Immature natural killer cell (primary cell): ENCODE results near the gene IQSEC2. TPM values are rescaled to one million over a fixed set of nuclear protein-coding genes. Genes with fewer than 3 reads are reported as not detected.
A peak's percentile ranks its signal among the peaks of the same experiment; 100 is the strongest.

Experiments
- DNase-seq, 3 donors: peaks; one replicate each; pipeline ENCODE4 v3.0.0; 2022; ENCODE audit warnings: mixed read lengths in 1 of 3
- H3K27ac Mint-ChIP-seq, 6 donors: one replicate each; pipeline ENCODE4 v1.8.0; 2020; ENCODE audit warnings: mixed read lengths in 6 of 6, mild to moderate bottlenecking in 5 of 6, inconsistent platforms in 4 of 6, moderate library complexity in 3 of 6
- H3K27me3 Mint-ChIP-seq, 3 donors: one replicate each; pipeline ENCODE4 v1.8.0; 2020 to 2021; ENCODE audit warnings: low read depth in 3 of 3, mild to moderate bottlenecking in 3 of 3, mixed read lengths in 3 of 3, moderate library complexity in 3 of 3, inconsistent platforms in 1 of 3
- H3K36me3 Mint-ChIP-seq, 3 donors: one replicate each; pipeline ENCODE4 v1.8.0; 2020; ENCODE audit warnings: mixed read lengths in 3 of 3, inconsistent platforms in 2 of 3, mild to moderate bottlenecking in 2 of 3
- H3K4me1 Mint-ChIP-seq, 2 donors: one replicate each; pipeline ENCODE4 v1.8.0; 2020; ENCODE audit warnings: inconsistent platforms in 2 of 2, mild to moderate bottlenecking in 2 of 2, mixed read lengths in 2 of 2, moderate library complexity in 1 of 2
- H3K4me3 Mint-ChIP-seq, 5 donors: one replicate each; pipeline ENCODE4 v1.8.0; 2020; ENCODE audit warnings: mild to moderate bottlenecking in 5 of 5, mixed read lengths in 5 of 5, inconsistent platforms in 3 of 5, moderate library complexity in 3 of 5
- H3K9me3 Mint-ChIP-seq, 6 donors: one replicate each; pipeline ENCODE4 v1.8.0; 2020; ENCODE audit warnings: mild to moderate bottlenecking in 6 of 6, mixed read lengths in 6 of 6, inconsistent platforms in 4 of 6, moderate library complexity in 3 of 6
- polyA plus RNA-seq, 3 donors: library from polyadenylated mRNA; unstranded; fragments of 300-500 nt; fragmentation: Illumina TruSeq; gene quantifications; one replicate each; pipeline ENCODE4 v1.2.3, GENCODE V29; 2021

The IQSEC2 gene
- polyA plus RNA-seq, 3 donors from 2014 or later: 0.08 to 1.7 (median 0.21) TPM

DNA sequence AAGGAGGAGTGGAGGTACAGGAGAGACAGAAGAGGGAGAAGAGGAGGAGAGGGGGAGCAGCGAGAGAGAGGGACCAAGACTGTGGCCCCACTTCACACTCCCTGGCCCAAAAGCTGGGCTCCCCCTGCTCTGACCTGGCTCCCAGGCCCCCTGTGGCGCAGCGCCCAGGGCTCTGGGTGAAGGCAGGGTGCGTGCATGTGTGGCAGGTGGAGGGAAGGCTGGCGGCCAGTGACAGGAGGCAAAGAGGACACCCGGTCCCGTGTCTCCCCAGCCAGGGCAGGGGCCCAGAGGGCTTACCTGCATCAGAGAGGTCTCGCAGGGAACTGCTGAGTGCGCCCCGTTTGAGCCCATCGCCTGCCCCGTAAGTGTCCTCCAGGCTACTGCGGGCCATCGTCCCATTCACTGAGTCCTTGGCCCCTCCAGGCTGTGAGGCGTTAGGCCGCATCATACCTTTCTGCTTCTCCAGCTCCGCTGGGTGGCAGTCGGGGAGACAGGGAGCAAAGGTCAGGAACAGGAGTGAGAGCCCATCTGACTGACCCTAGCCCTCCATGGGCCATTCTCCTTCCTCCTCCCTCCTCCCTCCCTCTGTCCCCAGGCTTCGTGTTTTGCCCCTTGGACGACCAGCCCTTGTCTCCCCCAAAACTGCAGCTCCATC, 45.2 kb downstream of the IQSEC2 start:
- Mint-ChIP-seq H3K4me1 (no peaks in the 10 kb centered on the region), H3K27ac (no peak overlapping the region), H3K4me3 (no peak overlapping the region)

DNA sequence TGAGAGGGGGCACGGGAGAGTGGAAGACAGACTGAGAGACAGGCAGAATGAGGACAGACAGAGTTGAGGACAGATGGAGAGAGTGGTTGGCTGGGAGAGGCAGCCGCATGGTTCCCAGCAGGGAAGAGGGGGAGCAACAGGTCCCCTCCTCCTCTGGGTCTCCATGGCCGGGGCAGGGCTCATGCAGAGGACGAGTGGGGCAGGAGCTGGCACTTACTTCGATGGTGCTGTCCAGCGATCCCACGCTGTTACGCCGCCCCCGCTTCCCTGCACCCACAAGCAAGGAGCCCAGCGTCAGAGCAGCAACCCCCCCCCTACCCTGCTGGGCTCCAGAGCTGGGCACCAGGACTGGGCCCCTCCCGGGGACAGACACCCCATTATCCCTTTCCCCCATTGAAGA, 45.8 kb downstream of the IQSEC2 start:
- no peak for DNase-seq
- H3K36me3 Mint-ChIP-seq: no peaks in the 10 kb centered on the region
- H3K27me3 Mint-ChIP-seq: peaks cover 1 to 4% (median 3%) of the 10 kb centered on the region in 3 donors
- no peaks in the 10 kb centered on the region for H3K4me1 Mint-ChIP-seq
- H3K27ac Mint-ChIP-seq: no peak overlapping the region
- no peaks in the 10 kb centered on the region for H3K9me3 Mint-ChIP-seq
- H3K4me3 Mint-ChIP-seq: no peak overlapping the region

More for the DNA sequence above, 45.2 kb downstream of the IQSEC2 start:
- Mint-ChIP-seq H3K36me3 (no peaks in the 10 kb centered on the region), H3K27me3 (peaks cover 0 to 3% (median 1%) of the 10 kb centered on the region in 3 donors), H3K9me3 (no peaks in the 10 kb centered on the region)
- DNase-seq: no peak

GRCh38 chrX:53234484-53234883, 46.9 kb downstream of the IQSEC2 start:
- Mint-ChIP-seq H3K4me3 (no peak overlapping the region), H3K4me1 (no peaks in the 10 kb centered on the region), H3K9me3 (no peaks in the 10 kb centered on the region), H3K27ac (no peak overlapping the region), H3K36me3 (no peaks in the 10 kb centered on the region), H3K27me3 (peaks cover 1 to 6% (median 3%) of the 10 kb centered on the region in 3 donors)
- DNase-seq: no peak

- H3K36me3 Mint-ChIP-seq: no peaks in the 10 kb centered on the region
- H3K9me3 Mint-ChIP-seq: no peaks in the 10 kb centered on the region
- no peak for DNase-seq
- no peak overlapping the region for H3K4me3 Mint-ChIP-seq
- no peak overlapping the region for H3K27ac Mint-ChIP-seq
- peaks cover 1 to 7% (median 3%) of the 10 kb centered on the region in 3 donors for H3K27me3 Mint-ChIP-seq
- no peaks in the 10 kb centered on the region for H3K4me1 Mint-ChIP-seq
Measured at GRCh38 chrX:53233536-53233935, 47.8 kb downstream of the IQSEC2 start.

- Mint-ChIP-seq H3K9me3 (no peaks in the 10 kb centered on the region), H3K4me3 (no peak overlapping the region), H3K4me1 (peaks cover 10 to 12% of the 10 kb centered on the region in 2 donors), H3K27me3 (peaks cover 3 to 14% (median 8%) of the 10 kb centered on the region in 3 donors), H3K36me3 (peaks cover 0 to under 1% (median 0%) of the 10 kb centered on the region in 3 donors), H3K27ac (no peak overlapping the region)
- no peak for DNase-seq
Measured at GRCh38 chrX:53230116-53230515, 51.3 kb downstream of the IQSEC2 start.

- no peaks in the 10 kb centered on the region for H3K9me3 Mint-ChIP-seq
- H3K27me3 Mint-ChIP-seq: peaks cover 11 to 26% (median 12%) of the 10 kb centered on the region in 3 donors
- no peak for DNase-seq
- H3K4me1 Mint-ChIP-seq: peaks cover 35 to 40% of the 10 kb centered on the region in 2 donors
- peak overlapping the region in 1 of 5 donors; percentile 14 for H3K4me3 Mint-ChIP-seq
- peaks cover 0 to 8% (median 0%) of the 10 kb centered on the region in 3 donors for H3K36me3 Mint-ChIP-seq
- peak overlapping the region in 1 of 6 donors; percentile 27 for H3K27ac Mint-ChIP-seq
Measured at GRCh38 chrX:53227224-53227765, 54.1 kb downstream of the IQSEC2 start.

GRCh38 chrX:53224860-53225797, 56.3 kb downstream of the IQSEC2 start, which contains the start of gene KDM5C:
Gene KDM5C (minus strand): TSS chrX:53225207. CDS start chrX:53224889, 318 bp downstream.
- Mint-ChIP-seq H3K4me1 (peaks cover 54 to 61% of the 10 kb centered on the region in 2 donors), H3K9me3 (no peaks in the 10 kb centered on the region), H3K27me3 (peaks cover 11 to 22% (median 12%) of the 10 kb centered on the region in 3 donors)

DNA sequence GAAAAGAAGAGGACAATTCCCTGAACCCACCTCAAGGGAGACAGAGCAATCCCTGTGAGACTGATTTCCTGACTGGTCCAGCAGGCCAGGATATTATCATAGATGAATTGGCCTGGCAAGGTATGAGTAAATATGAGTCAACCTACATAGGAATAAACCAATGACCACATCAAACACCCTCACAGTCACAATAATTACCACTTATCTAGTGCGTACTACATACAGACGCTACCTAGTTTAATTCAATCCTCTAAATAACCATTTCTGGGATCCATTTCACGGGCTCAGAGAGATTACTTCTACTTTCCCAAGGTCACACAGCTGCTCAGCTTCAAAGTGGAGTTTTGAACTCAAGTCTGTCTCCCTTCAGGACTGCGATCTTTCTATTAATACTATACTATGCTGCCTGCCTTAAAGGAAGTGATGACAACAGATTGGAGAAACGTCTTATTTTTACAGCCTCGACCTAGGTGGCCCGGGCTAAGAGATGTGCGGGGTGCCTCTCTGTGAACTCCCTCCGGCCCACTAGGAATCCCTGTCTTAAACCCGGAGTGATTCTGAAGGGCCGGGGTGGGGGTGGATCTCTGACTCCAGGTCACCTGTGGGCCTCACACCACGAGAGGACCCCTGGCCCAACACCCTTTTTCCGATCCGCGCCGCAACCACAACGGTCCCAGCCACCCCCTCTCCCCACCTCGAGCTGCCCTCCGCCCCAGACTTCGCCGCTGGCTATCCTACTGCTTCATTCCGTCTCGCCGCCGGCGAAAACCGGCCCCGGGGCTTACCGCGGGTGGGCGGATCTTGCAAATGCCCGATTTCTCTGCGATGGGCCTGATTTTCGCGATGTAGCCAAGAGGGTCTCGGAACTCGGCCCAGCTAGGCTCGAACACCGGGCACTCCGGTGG, 57.2 kb downstream of the IQSEC2 start:
- peaks cover 56 to 67% of the 10 kb centered on the region in 2 donors for H3K4me1 Mint-ChIP-seq

More at GRCh38 chrX:53224860-53225797, 56.3 kb downstream of the IQSEC2 start, which contains the start of gene KDM5C:
- Mint-ChIP-seq H3K36me3 (peaks cover 0 to 8% (median 0%) of the 10 kb centered on the region in 3 donors), H3K27ac (peak within 1 kb of the TSS; percentile 98 to 100 (median 99)), H3K4me3 (peak within 1 kb of the TSS; percentile 96 to 99 (median 98))
- peak; percentile 95 to 97 (median 97) for DNase-seq

GRCh38 chrX:53223068-53223693, 58.2 kb downstream of the IQSEC2 start:
- peaks cover 0 to 11% (median 4%) of the 10 kb centered on the region in 3 donors for H3K36me3 Mint-ChIP-seq
- peaks cover 11 to 19% (median 12%) of the 10 kb centered on the region in 3 donors for H3K27me3 Mint-ChIP-seq
- peak overlapping the region; percentile 69 to 100 (median 99) for H3K27ac Mint-ChIP-seq
- H3K4me1 Mint-ChIP-seq: peaks cover 56 to 68% of the 10 kb centered on the region in 2 donors
- DNase-seq: no peak
- peak overlapping the region; percentile 96 to 99 (median 98) for H3K4me3 Mint-ChIP-seq
- H3K9me3 Mint-ChIP-seq: no peaks in the 10 kb centered on the region

More for the DNA sequence above, 57.2 kb downstream of the IQSEC2 start:
- Mint-ChIP-seq H3K27me3 (peaks cover 11 to 19% (median 12%) of the 10 kb centered on the region in 3 donors), H3K27ac (peak overlapping the region; percentile 98 to 100 (median 99)), H3K9me3 (no peaks in the 10 kb centered on the region), H3K4me3 (peak overlapping the region; percentile 96 to 99 (median 98)), H3K36me3 (peaks cover 0 to 8% (median 4%) of the 10 kb centered on the region in 3 donors)
- peak; percentile 18 to 26 (median 23) for DNase-seq

Other genes starting within 250 kb of the IQSEC2 start
- gene GPR173, start 232.8 kb downstream of the IQSEC2 start, polyA plus RNA-seq: not detected
- 10 to 100 TPM in 1 of 3 donors, 1 to 10 TPM in 2; 3.0 to 10.8 (median 8.4) TPM for gene TSPYL2, start 199.2 kb downstream of the IQSEC2 start, polyA plus RNA-seq
- gene KANTR, start 187.4 kb downstream of the IQSEC2 start, polyA plus RNA-seq: 1 to 10 TPM in 1 of 3 donors, under 1 TPM in 1, not detected in 1; 0.56 to 2.3 TPM
- 10 to 100 TPM in 2 of 3 donors, 1 to 10 TPM in 1; 8.1 to 42.8 (median 21.1) TPM for gene KDM5C, start 56.4 kb downstream of the IQSEC2 start, polyA plus RNA-seq
- gene SMC1A, start 141.1 kb upstream of the IQSEC2 start, polyA plus RNA-seq: 100 to 1,000 TPM in 1 of 3 donors, 10 to 100 TPM in 2; 43.1 to 105 (median 47.5) TPM
- under 1 TPM in 1 of 3 donors, not detected in 2; 0.71 TPM for gene RIBC1, start 141.3 kb upstream of the IQSEC2 start, polyA plus RNA-seq
- gene HSD17B10, start 152.8 kb upstream of the IQSEC2 start, polyA plus RNA-seq: 100 to 1,000 TPM; 170 to 194 (median 188) TPM